H9 (cell line): Measurements from ENCODE around the gene NEURL2. TPM values are rescaled to one million over a fixed set of nuclear protein-coding genes. Genes with fewer than 3 reads are reported as not detected.

Source experiments
- DNase-seq: peaks from one replicate; pipeline ENCODE4 v3.0.0-alpha.2; 2017
- H2AFZ ChIP-seq: one replicate; pipeline ENCODE4 v1.6.1; 2013; ENCODE audit warnings: mild to moderate bottlenecking, low read length, control low read depth, moderate library complexity
- H2AK5ac ChIP-seq: 2 replicates; pipeline ENCODE4 v1.6.1; 2013; ENCODE audit warnings: low read length, control low read depth, mixed read lengths; ENCODE audit not compliant: insufficient read length
- H2BK120ac ChIP-seq: one replicate; pipeline ENCODE4 v1.6.1; 2013; ENCODE audit warnings: low read depth, mild to moderate bottlenecking, low read length, control low read depth, inconsistent platforms; ENCODE audit not compliant: poor library complexity, severe bottlenecking
- H2BK12ac ChIP-seq: 2 replicates; pipeline ENCODE4 v1.6.1; 2013; ENCODE audit warnings: low read length, control low read depth, mixed read lengths, low read depth; ENCODE audit not compliant: insufficient read length
- H2BK15ac ChIP-seq: 2 replicates; pipeline ENCODE4 v1.6.1; 2013; ENCODE audit warnings: low read depth, low read length, control low read depth
- H2BK20ac ChIP-seq: one replicate; pipeline ENCODE4 v1.6.1; 2013; ENCODE audit warnings: low read depth, mild to moderate bottlenecking, low read length, control low read depth, inconsistent platforms; ENCODE audit not compliant: poor library complexity, severe bottlenecking
- H2BK5ac ChIP-seq: 2 replicates; pipeline ENCODE4 v1.6.1; 2013; ENCODE audit warnings: low read length, control low read depth, mixed read lengths; ENCODE audit not compliant: insufficient read length
- H3K14ac ChIP-seq: 2 replicates; pipeline ENCODE4 v1.6.1; 2013; ENCODE audit warnings: low read length, control low read depth; ENCODE audit not compliant: insufficient read depth
- H3K18ac ChIP-seq: 2 replicates; pipeline ENCODE4 v1.6.1; 2013; ENCODE audit warnings: low read depth, mild to moderate bottlenecking, mixed read lengths, low read length, control low read depth; ENCODE audit not compliant: insufficient read length
- H3K23ac ChIP-seq: 2 replicates; pipeline ENCODE4 v1.6.1; 2013; ENCODE audit warnings: low read length, control low read depth, mixed read lengths, low read depth; ENCODE audit not compliant: insufficient read length
- H3K23me2 ChIP-seq: 2 replicates; pipeline ENCODE4 v1.6.1; 2013; ENCODE audit warnings: low read depth, mild to moderate bottlenecking, mixed read lengths, low read length, control low read depth; ENCODE audit not compliant: insufficient read length, poor library complexity, severe bottlenecking
- H3K27ac ChIP-seq: 2 replicates; pipeline ENCODE4 v1.5.1; 2013; ENCODE audit warnings: low read length, control low read depth, mixed read lengths, low read depth; ENCODE audit not compliant: insufficient read length
- H3K27me3 ChIP-seq: 2 replicates; pipeline ENCODE4 v1.6.1; 2013; ENCODE audit warnings: low read length, control low read depth, inconsistent platforms; ENCODE audit not compliant: insufficient read depth
- H3K4ac ChIP-seq: 2 replicates; pipeline ENCODE4 v1.6.1; 2013; ENCODE audit warnings: low read depth, mild to moderate bottlenecking, control low read depth, inconsistent platforms, low read length, moderate library complexity
- H3K4me1 ChIP-seq: 2 replicates; pipeline ENCODE4 v1.6.1; 2013; ENCODE audit warnings: low read length, control low read depth, inconsistent platforms; ENCODE audit not compliant: insufficient read depth
- H3K4me2 ChIP-seq: 2 replicates; pipeline ENCODE4 v1.6.1; 2013; ENCODE audit warnings: low read length, control low read depth, mixed read lengths; ENCODE audit not compliant: insufficient read length, insufficient read depth
- H3K56ac ChIP-seq: 2 replicates; pipeline ENCODE4 v1.6.1; 2013; ENCODE audit warnings: low read depth, mild to moderate bottlenecking, mixed read lengths, low read length, control low read depth; ENCODE audit not compliant: insufficient read length
- H3K79me1 ChIP-seq: 2 replicates; pipeline ENCODE4 v1.6.1; 2013; ENCODE audit warnings: low read depth, mild to moderate bottlenecking, moderate library complexity, low read length, control low read depth, inconsistent platforms; ENCODE audit not compliant: insufficient read depth, poor library complexity, severe bottlenecking
- H3K79me2 ChIP-seq: 2 replicates; pipeline ENCODE4 v1.6.1; 2013; ENCODE audit warnings: low read length, control low read depth, inconsistent platforms; ENCODE audit not compliant: insufficient read depth
- H3K9ac ChIP-seq: 2 replicates; pipeline ENCODE4 v1.6.1; 2013; ENCODE audit warnings: low read length, control low read depth, mixed read lengths; ENCODE audit not compliant: insufficient read length; ENCODE audit errors: extremely low read depth
- H3K9me3 ChIP-seq: one replicate; pipeline ENCODE4 v1.6.1; 2013; ENCODE audit warnings: low read depth, low read length, inconsistent platforms; ENCODE audit not compliant: control insufficient read depth
- H3T11ph ChIP-seq: one replicate; pipeline ENCODE4 v1.6.1; 2013; ENCODE audit warnings: mild to moderate bottlenecking, low read length, control low read depth, inconsistent platforms
- H4K20me1 ChIP-seq: one replicate; pipeline ENCODE4 v1.6.1; 2013; ENCODE audit not compliant: control insufficient read depth, insufficient read length, insufficient read depth
- H4K5ac ChIP-seq: 2 replicates; pipeline ENCODE4 v1.6.1; 2013; ENCODE audit warnings: low read depth, mild to moderate bottlenecking, mixed read lengths, low read length, control low read depth; ENCODE audit not compliant: insufficient read length
- H4K8ac ChIP-seq: replicated peaks from 2 replicates; pipeline ENCODE4 v1.6.1; 2013; ENCODE audit warnings: low read length, control low read depth, mixed read lengths, low read depth; ENCODE audit not compliant: insufficient read length
- H4K91ac ChIP-seq: 2 replicates; pipeline ENCODE4 v1.6.1; 2013; ENCODE audit warnings: low read depth, mild to moderate bottlenecking, moderate library complexity, mixed read lengths, low read length, control low read depth; ENCODE audit not compliant: insufficient read length
- H3K27ac Mint-ChIP-seq, 3 experiments: 2 replicates in 2 of 3; 3 replicates in 1 of 3; pipeline ENCODE4 v1.8.0; 2020 to 2021; ENCODE audit warnings: mixed read lengths in 3 of 3, mild to moderate bottlenecking in 1 of 3, moderate library complexity in 1 of 3
- H3K27me3 Mint-ChIP-seq: 2 replicates; pipeline ENCODE4 v1.8.0; 2021; ENCODE audit warnings: low read depth, mild to moderate bottlenecking, moderate library complexity, mixed read lengths
- H3K36me3 Mint-ChIP-seq, 3 experiments: 2 replicates in 2 of 3; 3 replicates in 1 of 3; pipeline ENCODE4 v1.8.0; 2020 to 2021; ENCODE audit warnings: low read depth in 3 of 3, mixed read lengths in 3 of 3; ENCODE audit not compliant: insufficient read depth in 1 of 3
- H3K4me1 Mint-ChIP-seq, 2 experiments: 2 replicates each; pipeline ENCODE4 v1.8.0; 2020; ENCODE audit warnings: mixed read lengths in 2 of 2
- H3K4me3 Mint-ChIP-seq, 2 experiments: 2 replicates in 1 of 2; 3 replicates in 1 of 2; pipeline ENCODE4 v1.8.0; 2020 to 2021; ENCODE audit warnings: mild to moderate bottlenecking in 2 of 2, mixed read lengths in 2 of 2, moderate library complexity in 1 of 2
- H3K9me3 Mint-ChIP-seq, 2 experiments: 2 replicates in 1 of 2; 3 replicates in 1 of 2; pipeline ENCODE4 v1.8.0; 2020; ENCODE audit warnings: mild to moderate bottlenecking in 2 of 2, mixed read lengths in 2 of 2, moderate library complexity in 1 of 2
- WGBS: extraction: QIAGEN DNeasy Blood & Tissue Kit; methylation state at CpG from one replicate; pipeline ENCODE4 v1.1.7; 2013; ENCODE audit warnings: missing lambda C conversion rate, low lambda C conversion rate, mixed read lengths; ENCODE audit not compliant: insufficient read length; ENCODE audit errors: extremely low coverage; 5-methylcytosine and 5-hydroxymethylcytosine counted together
- total RNA-seq: library from RNA; stranded (reverse); gene quantifications from 2 replicates; pipeline ENCODE4 v1.2.1, GENCODE V29; 2021
- TF ChIP-seq, protein P1 (sequence below): fragments of 200-600 bp; sonication (generic); conservative IDR thresholded peaks from 3 replicates; pipeline ENCODE4 v1.8.0; 2021; ENCODE audit warnings: antibody characterized with exemption, mild to moderate bottlenecking

NEURL2 gene
- total RNA-seq, 1 experiment from 2014 or later = 5.4 TPM

DNA sequence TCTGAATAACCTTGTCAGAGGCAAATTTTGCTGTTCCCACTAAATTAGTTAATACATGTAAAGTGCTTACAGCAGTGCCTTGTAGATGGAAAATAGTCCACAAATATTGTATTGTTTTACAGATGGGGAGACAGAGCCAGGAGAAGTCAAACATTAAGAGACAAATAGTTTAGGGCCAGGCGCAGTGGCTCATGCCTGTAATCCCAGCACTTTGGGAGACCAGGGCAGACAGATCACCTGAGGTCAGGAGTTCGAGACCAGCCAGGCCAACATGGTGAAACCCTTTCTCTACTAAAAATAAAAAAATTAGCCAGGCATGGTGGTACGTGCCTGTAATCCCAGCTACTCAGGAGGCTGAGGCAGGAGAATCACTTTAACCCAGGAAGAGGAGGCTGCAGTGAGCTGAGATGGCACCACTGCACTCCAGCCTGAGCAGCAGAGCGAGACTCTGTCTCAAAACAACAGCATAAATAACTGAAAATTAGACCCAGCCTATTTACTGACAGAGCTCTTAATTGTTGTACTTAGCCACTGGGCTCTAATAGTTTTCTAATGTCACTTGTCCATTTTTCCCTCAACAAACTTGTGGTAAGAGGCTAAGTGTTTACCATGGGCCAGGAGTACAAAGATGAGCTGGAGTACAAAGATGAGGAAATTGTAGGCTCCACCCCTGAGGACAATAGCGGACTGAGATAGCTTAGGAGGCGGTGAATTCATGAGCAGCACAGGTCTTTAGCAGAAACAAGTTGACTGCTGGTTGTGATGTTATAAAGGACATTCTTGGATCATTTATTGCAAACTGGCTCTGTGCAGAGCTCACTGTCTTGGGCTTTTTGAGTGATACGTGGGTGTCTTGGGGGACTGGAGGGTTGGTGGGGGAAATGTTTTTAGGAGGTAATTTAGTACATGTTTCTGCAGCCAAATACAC is 27.2 kb downstream of the NEURL2 start:
- WGBS = no CpG with 5 or more reads among the region's 7 CpGs
- Mint-ChIP-seq H3K4me3 (no peak overlapping the region), H3K27ac (peak overlapping the region; percentile 62 to 67 (median 62); a peak in 4 of 7 replicates), H3K9me3 (no peaks in the 10 kb centered on the region), H3K36me3 (peaks cover 0 to 7% (median 0%) of the 10 kb centered on the region in 3 experiments; a peak in 2 of 7 replicates), H3K27me3 (no peaks in the 10 kb centered on the region), H3K4me1 (peaks cover 7% of the 10 kb centered on the region in 2 experiments)
- Histone ChIP-seq H3K14ac (no peak overlapping the region), H3K79me2 (no peaks in the 10 kb centered on the region), H3K4ac (no peak overlapping the region), H2BK15ac (no peak overlapping the region), H4K91ac (no peak overlapping the region), H4K20me1 (no peaks in the 10 kb centered on the region), H2BK20ac (no peak overlapping the region), H3T11ph (no peak overlapping the region), H3K23me2 (no peaks in the 10 kb centered on the region), H3K18ac (no peak overlapping the region), H3K79me1 (no peaks in the 10 kb centered on the region), H3K27me3 (no peaks in the 10 kb centered on the region), H2BK120ac (no peak overlapping the region), H2AK5ac (no peak overlapping the region), H2BK12ac (no peak overlapping the region), H3K23ac (no peak overlapping the region), H3K56ac (no peak overlapping the region), H4K5ac (no peak overlapping the region), H3K4me1 (peaks cover 2% of the 10 kb centered on the region; the same call in 1 of the 2 replicates), H2BK5ac (no peak overlapping the region), H3K9me3 (no peaks in the 10 kb centered on the region), H3K9ac (no peak overlapping the region), H3K4me2 (no peak overlapping the region), H3K27ac (no peak overlapping the region), H4K8ac (no peak overlapping the region), H2AFZ (no peak overlapping the region)
- TF ChIP-seq, protein P1, sequence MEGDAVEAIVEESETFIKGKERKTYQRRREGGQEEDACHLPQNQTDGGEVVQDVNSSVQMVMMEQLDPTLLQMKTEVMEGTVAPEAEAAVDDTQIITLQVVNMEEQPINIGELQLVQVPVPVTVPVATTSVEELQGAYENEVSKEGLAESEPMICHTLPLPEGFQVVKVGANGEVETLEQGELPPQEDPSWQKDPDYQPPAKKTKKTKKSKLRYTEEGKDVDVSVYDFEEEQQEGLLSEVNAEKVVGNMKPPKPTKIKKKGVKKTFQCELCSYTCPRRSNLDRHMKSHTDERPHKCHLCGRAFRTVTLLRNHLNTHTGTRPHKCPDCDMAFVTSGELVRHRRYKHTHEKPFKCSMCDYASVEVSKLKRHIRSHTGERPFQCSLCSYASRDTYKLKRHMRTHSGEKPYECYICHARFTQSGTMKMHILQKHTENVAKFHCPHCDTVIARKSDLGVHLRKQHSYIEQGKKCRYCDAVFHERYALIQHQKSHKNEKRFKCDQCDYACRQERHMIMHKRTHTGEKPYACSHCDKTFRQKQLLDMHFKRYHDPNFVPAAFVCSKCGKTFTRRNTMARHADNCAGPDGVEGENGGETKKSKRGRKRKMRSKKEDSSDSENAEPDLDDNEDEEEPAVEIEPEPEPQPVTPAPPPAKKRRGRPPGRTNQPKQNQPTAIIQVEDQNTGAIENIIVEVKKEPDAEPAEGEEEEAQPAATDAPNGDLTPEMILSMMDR = no peak
- no peak for DNase-seq
